ENCODE results near the gene INSIG1.

INSIG1 gene

DNA sequence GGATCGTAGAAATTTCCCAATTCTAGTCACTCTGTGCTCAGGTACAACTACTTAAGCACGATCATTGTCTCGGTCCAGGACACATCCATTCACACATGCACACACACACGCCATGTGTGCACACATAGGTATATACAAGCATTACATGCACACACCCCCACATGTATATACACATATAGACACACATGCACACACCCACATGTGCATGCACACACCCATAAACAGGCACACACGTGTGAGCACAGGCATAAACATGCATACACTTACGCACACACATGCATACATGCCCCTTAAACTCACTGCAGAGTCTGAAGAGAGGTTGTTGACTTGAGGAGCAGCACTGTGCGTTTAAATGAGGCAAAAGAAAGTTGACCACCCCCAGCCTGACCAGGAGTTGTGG is 32.5 kb upstream of the INSIG1 start:
- DNase-seq (ENCODE audit: low read depth in 2 of 2), result no peak
- no peak overlapping the region for H3K4me3 ChIP-seq (replicated peaks in 1 of 2; ENCODE audit: low read depth in 2 of 2, low read length in 2 of 2)
- TF ChIP-seq, protein P1, sequence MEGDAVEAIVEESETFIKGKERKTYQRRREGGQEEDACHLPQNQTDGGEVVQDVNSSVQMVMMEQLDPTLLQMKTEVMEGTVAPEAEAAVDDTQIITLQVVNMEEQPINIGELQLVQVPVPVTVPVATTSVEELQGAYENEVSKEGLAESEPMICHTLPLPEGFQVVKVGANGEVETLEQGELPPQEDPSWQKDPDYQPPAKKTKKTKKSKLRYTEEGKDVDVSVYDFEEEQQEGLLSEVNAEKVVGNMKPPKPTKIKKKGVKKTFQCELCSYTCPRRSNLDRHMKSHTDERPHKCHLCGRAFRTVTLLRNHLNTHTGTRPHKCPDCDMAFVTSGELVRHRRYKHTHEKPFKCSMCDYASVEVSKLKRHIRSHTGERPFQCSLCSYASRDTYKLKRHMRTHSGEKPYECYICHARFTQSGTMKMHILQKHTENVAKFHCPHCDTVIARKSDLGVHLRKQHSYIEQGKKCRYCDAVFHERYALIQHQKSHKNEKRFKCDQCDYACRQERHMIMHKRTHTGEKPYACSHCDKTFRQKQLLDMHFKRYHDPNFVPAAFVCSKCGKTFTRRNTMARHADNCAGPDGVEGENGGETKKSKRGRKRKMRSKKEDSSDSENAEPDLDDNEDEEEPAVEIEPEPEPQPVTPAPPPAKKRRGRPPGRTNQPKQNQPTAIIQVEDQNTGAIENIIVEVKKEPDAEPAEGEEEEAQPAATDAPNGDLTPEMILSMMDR (IDR thresholded peaks at IDR 0.05; ENCODE audit: low read depth, low read length), result no peak

DNA sequence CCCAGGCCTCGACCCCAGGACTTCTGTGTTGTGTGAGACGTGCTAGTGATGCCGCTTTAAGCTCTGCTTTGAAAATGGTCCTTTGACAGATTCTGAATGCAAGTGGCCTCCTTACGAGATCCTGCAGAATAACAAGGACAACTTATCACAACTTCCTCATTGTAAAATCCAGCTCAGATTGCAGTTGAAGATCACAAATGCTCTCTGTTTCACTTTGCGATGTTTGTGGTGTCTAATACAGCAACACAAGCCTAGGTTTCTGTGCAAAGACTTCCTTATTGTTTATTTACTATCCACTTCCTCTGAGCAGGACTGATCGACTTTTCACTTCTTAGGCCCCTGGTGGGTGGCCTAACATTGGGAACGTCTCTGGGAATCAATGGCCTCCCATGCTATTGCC is 31.7 kb upstream of the INSIG1 start:
- DNase-seq (ENCODE audit: low read depth in 2 of 2), result no peak

DNA sequence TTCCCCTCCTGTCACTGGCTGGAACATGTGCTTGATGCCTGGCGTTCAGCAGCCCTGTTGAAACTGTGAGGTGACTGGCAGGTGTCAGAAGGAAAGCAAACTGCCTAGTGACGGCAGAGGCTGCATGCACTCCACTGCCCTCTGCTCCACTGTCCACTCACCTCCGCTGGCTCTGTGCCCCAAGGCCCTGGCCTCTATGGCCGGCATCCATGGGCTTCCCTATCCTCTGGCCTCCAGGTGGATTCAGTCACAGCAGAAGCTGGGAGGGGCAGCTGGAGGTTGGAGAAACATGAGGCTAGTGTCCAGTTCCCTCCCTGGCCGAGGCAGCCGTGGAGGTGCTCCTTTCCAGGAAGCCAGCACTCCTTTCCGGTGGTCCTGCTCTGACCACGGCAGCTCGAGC is 31.2 kb upstream of the INSIG1 start:
- no peak for DNase-seq (ENCODE audit: low read depth in 2 of 2)
- no peak overlapping the region for H3K4me3 ChIP-seq (replicated peaks in 1 of 2; ENCODE audit: low read depth in 2 of 2, low read length in 2 of 2)
- TF ChIP-seq, protein P1 (IDR thresholded peaks at IDR 0.05; ENCODE audit: low read depth, low read length), result no peak

More for the DNA sequence above, 31.7 kb upstream of the INSIG1 start:
- TF ChIP-seq, protein P1 (IDR thresholded peaks at IDR 0.05; ENCODE audit: low read depth, low read length), result no peak
- H3K4me3 ChIP-seq (replicated peaks in 1 of 2; ENCODE audit: low read depth in 2 of 2, low read length in 2 of 2), result no peak overlapping the region

DNA sequence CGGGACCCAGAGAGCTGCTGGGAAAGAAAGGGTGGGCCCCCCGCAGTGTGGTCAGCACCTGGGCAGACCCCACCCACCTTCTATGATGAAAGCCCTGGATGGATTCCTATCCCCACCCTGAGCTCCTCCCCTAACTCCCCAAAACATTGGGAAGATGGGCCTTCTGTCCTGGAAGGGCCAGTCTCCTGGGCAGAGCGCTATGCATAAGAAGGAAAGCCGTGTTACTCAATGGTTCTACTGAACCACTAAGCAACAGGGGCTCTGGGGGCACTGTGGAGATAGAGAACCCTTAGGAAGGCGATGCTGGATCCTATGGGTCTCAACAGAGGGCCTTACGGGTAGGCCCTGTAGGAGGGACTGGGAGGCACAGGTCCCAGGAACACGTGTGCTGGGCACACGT is 30.7 kb upstream of the INSIG1 start:
- DNase-seq (ENCODE audit: low read depth in 2 of 2), result no peak
- TF ChIP-seq, protein P1 (IDR thresholded peaks at IDR 0.05; ENCODE audit: low read depth, low read length), result no peak
- no peak overlapping the region for H3K4me3 ChIP-seq (replicated peaks in 1 of 2; ENCODE audit: low read depth in 2 of 2, low read length in 2 of 2)

DNA sequence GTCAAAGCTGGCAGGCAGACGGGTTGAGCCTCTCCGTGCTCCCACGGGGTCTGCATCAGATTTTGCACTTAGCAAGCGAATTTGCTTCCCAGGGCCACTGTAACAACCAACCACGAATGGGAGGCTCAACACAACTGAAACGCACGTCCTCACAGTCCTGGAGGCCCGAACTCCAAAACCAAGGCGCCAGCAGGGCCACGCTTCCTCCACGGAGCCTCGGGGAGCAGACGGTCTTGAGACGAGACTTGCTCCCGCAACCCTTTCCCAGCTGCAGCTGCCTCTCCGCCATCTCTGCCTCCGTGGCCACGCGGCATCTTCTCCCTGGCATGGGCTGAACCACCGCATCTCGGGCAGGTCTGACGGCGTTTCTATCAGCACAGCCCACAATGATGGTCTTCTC is 30.2 kb upstream of the INSIG1 start:
- TF ChIP-seq, protein P1 (IDR thresholded peaks at IDR 0.05; ENCODE audit: low read depth, low read length), result no peak
- no peak for DNase-seq (ENCODE audit: low read depth in 2 of 2)

DNA sequence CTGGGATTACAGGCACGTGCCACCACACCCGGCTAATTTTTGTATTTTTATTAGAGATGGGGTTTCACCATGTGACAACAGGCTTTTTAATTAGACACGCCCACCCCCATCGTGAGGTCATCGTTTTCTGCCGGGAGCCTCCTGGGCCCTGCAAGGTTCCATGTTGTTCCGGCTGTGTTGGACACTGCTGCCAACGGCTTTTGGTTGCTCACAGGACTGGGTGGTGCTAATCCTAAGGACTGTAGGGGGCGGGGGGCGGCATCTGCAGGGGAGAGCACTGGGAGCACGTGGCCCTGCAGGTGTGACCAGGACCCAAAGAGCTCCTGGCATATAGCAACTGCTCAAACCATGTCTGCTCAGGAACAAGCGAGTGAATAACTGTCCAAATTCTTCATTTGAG is 29.5 kb upstream of the INSIG1 start:
- DNase-seq (ENCODE audit: low read depth in 2 of 2), result no peak
- TF ChIP-seq, protein P1 (IDR thresholded peaks at IDR 0.05; ENCODE audit: low read depth, low read length), result no peak
- H3K4me3 ChIP-seq (replicated peaks in 1 of 2; ENCODE audit: low read depth in 2 of 2, low read length in 2 of 2), result no peak overlapping the region

More for the DNA sequence above, 30.2 kb upstream of the INSIG1 start:
- no peak overlapping the region for H3K4me3 ChIP-seq (replicated peaks in 1 of 2; ENCODE audit: low read depth in 2 of 2, low read length in 2 of 2)

DNA sequence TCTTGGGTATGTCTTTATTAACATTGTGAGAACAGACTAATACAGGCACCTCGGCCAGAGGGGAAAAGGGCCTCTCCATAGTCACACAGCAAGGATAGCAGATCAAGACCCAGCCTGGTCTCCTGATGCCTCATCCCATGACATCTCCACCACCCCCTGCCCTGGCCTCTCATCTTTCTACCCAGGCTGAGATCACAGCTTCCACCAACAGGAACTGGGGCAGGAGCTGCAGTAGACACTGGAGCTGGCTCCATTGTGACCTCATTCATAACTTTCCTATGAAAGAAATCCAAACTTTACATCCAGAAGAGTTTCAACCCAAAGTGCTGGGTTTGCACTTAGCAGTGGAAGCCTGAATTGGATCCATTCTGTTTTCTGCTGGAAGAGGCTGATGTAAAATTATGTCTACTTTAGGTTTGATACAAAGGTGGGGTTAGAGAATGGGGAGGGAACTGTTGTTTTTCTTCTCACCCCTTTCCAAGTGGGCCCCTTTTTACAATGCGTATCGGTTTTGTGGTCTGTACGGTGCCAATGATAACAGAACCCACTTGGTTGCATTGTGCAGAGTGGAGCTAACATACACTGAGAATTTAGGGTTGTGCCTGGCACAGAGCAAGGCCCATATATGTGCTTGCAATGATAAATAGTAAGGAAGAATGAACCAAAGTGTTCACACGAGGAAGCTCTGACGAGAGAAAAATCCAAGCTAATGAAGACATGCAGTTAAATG is 28.6 kb upstream of the INSIG1 start:
- no peak for DNase-seq (ENCODE audit: low read depth in 2 of 2)
- TF ChIP-seq, protein P1 (IDR thresholded peaks at IDR 0.05; ENCODE audit: low read depth, low read length), result no peak
- H3K4me3 ChIP-seq (replicated peaks in 1 of 2; ENCODE audit: low read depth in 2 of 2, low read length in 2 of 2), result no peak overlapping the region

Measured in cardiac fibroblast (primary cell).